ENCODE results near the gene ACOT7.

DNA sequence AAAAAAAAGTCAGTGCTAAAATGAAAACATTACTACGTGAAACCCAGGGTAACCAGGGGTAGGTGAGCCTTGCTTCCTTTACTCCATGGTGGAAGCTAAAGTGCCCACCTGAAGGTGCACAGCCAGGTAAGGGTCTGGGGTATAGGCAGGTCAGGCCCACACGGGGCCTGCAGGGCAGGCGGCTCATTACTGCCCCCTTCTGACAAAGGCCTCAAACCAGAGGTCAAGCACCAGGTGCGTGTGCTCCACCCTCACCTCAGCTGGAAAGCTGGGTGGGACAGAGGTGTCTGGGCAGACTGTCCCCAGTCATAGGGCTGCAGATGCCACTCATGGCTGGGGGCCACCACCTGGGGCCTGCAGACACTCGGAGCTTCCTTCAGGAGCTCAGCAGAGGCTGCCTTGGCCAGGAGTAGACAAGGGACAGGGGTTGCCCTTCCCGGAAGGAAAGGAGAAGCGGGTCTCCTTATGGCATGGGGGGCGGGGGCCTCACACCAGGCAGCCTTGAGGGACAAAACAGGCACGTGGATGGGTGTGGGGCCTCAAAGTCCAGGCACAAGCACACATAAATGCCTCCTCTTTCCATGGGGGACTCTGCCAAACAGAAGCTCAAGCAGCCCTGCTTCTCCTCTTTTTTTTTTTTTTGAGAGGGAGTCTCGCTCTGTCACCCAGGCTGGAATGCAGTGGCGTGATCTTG is 36.2 kb downstream of the ACOT7 start:
- TF ChIP-seq, protein P1, sequence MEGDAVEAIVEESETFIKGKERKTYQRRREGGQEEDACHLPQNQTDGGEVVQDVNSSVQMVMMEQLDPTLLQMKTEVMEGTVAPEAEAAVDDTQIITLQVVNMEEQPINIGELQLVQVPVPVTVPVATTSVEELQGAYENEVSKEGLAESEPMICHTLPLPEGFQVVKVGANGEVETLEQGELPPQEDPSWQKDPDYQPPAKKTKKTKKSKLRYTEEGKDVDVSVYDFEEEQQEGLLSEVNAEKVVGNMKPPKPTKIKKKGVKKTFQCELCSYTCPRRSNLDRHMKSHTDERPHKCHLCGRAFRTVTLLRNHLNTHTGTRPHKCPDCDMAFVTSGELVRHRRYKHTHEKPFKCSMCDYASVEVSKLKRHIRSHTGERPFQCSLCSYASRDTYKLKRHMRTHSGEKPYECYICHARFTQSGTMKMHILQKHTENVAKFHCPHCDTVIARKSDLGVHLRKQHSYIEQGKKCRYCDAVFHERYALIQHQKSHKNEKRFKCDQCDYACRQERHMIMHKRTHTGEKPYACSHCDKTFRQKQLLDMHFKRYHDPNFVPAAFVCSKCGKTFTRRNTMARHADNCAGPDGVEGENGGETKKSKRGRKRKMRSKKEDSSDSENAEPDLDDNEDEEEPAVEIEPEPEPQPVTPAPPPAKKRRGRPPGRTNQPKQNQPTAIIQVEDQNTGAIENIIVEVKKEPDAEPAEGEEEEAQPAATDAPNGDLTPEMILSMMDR (IDR thresholded peaks at IDR 0.05) = no peak
- TF ChIP-seq POLR2A (IDR thresholded peaks at IDR 0.05) = no peak

Data from prostate gland (tissue), 2 donors.